GM23338 (cell line): ENCODE data around the gene MDM4. TPM values are rescaled to one million over a fixed set of nuclear protein-coding genes. Genes with fewer than 3 reads are reported as not detected.

ENCODE experiments used
- ATAC-seq: fragments of 200-7000 bp; cut with Tn5 transposase; 3 replicates; pipeline ENCODE4 v1.9.1; 2020
- DNase-seq: peaks from one replicate; pipeline ENCODE4 v3.0.0-alpha.2; 2015; ENCODE audit warnings: low spot score
- H2AFZ ChIP-seq: fragments of 200-600 bp; sonication (generic); 2 replicates; pipeline ENCODE4 v1.8.0; 2016; ENCODE audit warnings: antibody characterized with exemption, mild to moderate bottlenecking, moderate library complexity
- H3F3A ChIP-seq: fragments of 200-600 bp; sonication (generic); replicated peaks from 2 replicates; pipeline ENCODE4 v1.8.0; 2017; ENCODE audit warnings: antibody characterized with exemption, mixed run types, low read depth
- H3K27ac ChIP-seq: fragments of 200-600 bp; sonication (generic); 2 replicates; pipeline ENCODE4 v1.6.1; 2016; ENCODE audit warnings: low read depth
- H3K27me3 ChIP-seq: fragments of 200-600 bp; sonication (generic); 2 replicates; pipeline ENCODE4 v1.8.0; 2016; ENCODE audit warnings: mild to moderate bottlenecking, mixed run types, moderate library complexity; ENCODE audit not compliant: insufficient read depth
- H3K36me3 ChIP-seq: fragments of 200-600 bp; sonication (generic); 2 replicates; pipeline ENCODE4 v1.8.0; 2016; ENCODE audit warnings: mild to moderate bottlenecking; ENCODE audit not compliant: insufficient read depth
- H3K4me1 ChIP-seq: fragments of 200-600 bp; sonication (generic); 2 replicates; pipeline ENCODE4 v1.8.0; 2016; ENCODE audit warnings: mild to moderate bottlenecking, moderate library complexity; ENCODE audit not compliant: insufficient read depth
- H3K4me2 ChIP-seq: fragments of 200-600 bp; sonication (generic); 2 replicates; pipeline ENCODE4 v1.7.1; 2017; ENCODE audit warnings: mixed run types
- H3K4me3 ChIP-seq: fragments of 200-600 bp; sonication (generic); 2 replicates; pipeline ENCODE4 v1.6.1; 2016; ENCODE audit warnings: mixed run types
- H3K79me2 ChIP-seq: fragments of 200-600 bp; sonication (generic); replicated peaks from 2 replicates; pipeline ENCODE4 v1.8.0; 2017; ENCODE audit warnings: mild to moderate bottlenecking; ENCODE audit not compliant: insufficient read depth
- H3K9me2 ChIP-seq: fragments of 200-600 bp; sonication (generic); 2 replicates; pipeline ENCODE4 v1.8.0; 2017; ENCODE audit not compliant: insufficient read depth
- H4K20me1 ChIP-seq: fragments of 200-600 bp; sonication (generic); replicated peaks from 2 replicates; pipeline ENCODE4 v1.8.0; 2017; ENCODE audit warnings: mild to moderate bottlenecking; ENCODE audit not compliant: insufficient read depth
- H3K27ac Mint-ChIP-seq: 2 replicates; pipeline ENCODE4 v1.8.0; 2020; ENCODE audit warnings: inconsistent platforms, mild to moderate bottlenecking, moderate library complexity, mixed read lengths
- H3K27me3 Mint-ChIP-seq: 3 replicates; pipeline ENCODE4 v1.8.0; 2022; ENCODE audit warnings: low read depth, mild to moderate bottlenecking, moderate library complexity, mixed read lengths, inconsistent platforms; ENCODE audit not compliant: insufficient read depth, poor library complexity
- H3K36me3 Mint-ChIP-seq: 3 replicates; pipeline ENCODE4 v1.8.0; 2021; ENCODE audit warnings: low read depth, mild to moderate bottlenecking, inconsistent platforms, moderate library complexity, mixed read lengths
- H3K4me1 Mint-ChIP-seq: 3 replicates; pipeline ENCODE4 v1.8.0; 2020; ENCODE audit warnings: mild to moderate bottlenecking, inconsistent platforms, mixed read lengths
- H3K4me3 Mint-ChIP-seq: 3 replicates; pipeline ENCODE4 v1.8.0; 2021; ENCODE audit warnings: moderate library complexity, mild to moderate bottlenecking, inconsistent platforms, mixed read lengths
- H3K9me3 Mint-ChIP-seq: 3 replicates; pipeline ENCODE4 v1.8.0; 2020; ENCODE audit warnings: moderate library complexity, mild to moderate bottlenecking, inconsistent platforms, mixed read lengths
- JUNB ChIP-seq: IDR thresholded peaks from one replicate; pipeline ENCODE4 v1.6.1; 2016; ENCODE audit warnings: antibody characterized with exemption; ENCODE audit not compliant: unreplicated experiment
- REST ChIP-seq: IDR thresholded peaks from one replicate; pipeline ENCODE4 v1.6.1; 2018; ENCODE audit warnings: antibody characterized with exemption; ENCODE audit not compliant: unreplicated experiment
- ZNF462 ChIP-seq: fragments of 250-450 bp; sonication (Bioruptor Pico); IDR thresholded peaks from 2 replicates; pipeline ENCODE4 v1.5.0; 2020; ENCODE audit warnings: mild to moderate bottlenecking, moderate library complexity
- polyA plus RNA-seq: library from polyadenylated mRNA; unstranded; fragments of >200 nt; fragmentation: Nextera tagmentation; extraction: Ambion mirVana; gene quantifications from 2 replicates; pipeline ENCODE4 v1.2.1, GENCODE V29; 2016
- small RNA-seq: library from RNA; depleted of rRNA; stranded (forward); fragments of <200 nt; gene quantifications from one replicate; pipeline ENCODE3, GENCODE V24; 2014; ENCODE audit warnings: low replicate concordance
- total RNA-seq: library from RNA; depleted of rRNA; stranded (reverse); fragments of >200 nt; shearing (Covaris generic); gene quantifications from 2 replicates; pipeline ENCODE4 v1.2.3, GENCODE V29; 2014; rRNA removed

MDM4 gene
- total and polyA plus RNA-seq, 2 experiments from 2014 or later, result 24.8 to 56.1 TPM

GRCh38 chr1:204602871-204603542 lies 86.8 kb downstream of the MDM4 start (continued):
- TF ChIP-seq REST, result no peak
- TF ChIP-seq ZNF462, result no peak
- no peak for TF ChIP-seq JUNB

GRCh38 chr1:204605791-204606190 lies 89.6 kb downstream of the MDM4 start:
- peaks cover 15% of the 10 kb centered on the region for H3K4me1 ChIP-seq
- H3K9me2 ChIP-seq, result peaks cover 5% of the 10 kb centered on the region
- Mint-ChIP-seq H3K36me3 (no peaks in the 10 kb centered on the region), H3K4me1 (peaks cover 23% of the 10 kb centered on the region), H3K27me3 (peaks cover 6% of the 10 kb centered on the region), H3K27ac (no peak overlapping the region), H3K9me3 (no peaks in the 10 kb centered on the region), H3K4me3 (no peak overlapping the region)
- H3F3A ChIP-seq, result no peaks in the 10 kb centered on the region
- TF ChIP-seq JUNB, result no peak
- H3K4me2 ChIP-seq, result no peak overlapping the region
- no peaks in the 10 kb centered on the region for H4K20me1 ChIP-seq
- DNase-seq, result no peak
- no peak overlapping the region for H3K27ac ChIP-seq
- H3K79me2 ChIP-seq, result no peaks in the 10 kb centered on the region
- H3K27me3 ChIP-seq, result no peaks in the 10 kb centered on the region
- ATAC-seq, result no peak
- H3K36me3 ChIP-seq, result no peaks in the 10 kb centered on the region
- H2AFZ ChIP-seq, result peak overlapping the region; percentile 47; the same call in 1 of the 2 replicates
- no peak overlapping the region for H3K4me3 ChIP-seq

Small RNA genes within 50 kb of the gene (small RNA-seq; reads per million reads assigned to genes)
- 21.3 reads per million, percentile 98 among the genes with 10 or more reads in this experiment for gene RNA5SP74

Other genes starting within 250 kb of the MDM4 start
- 4.3 and 6.2 TPM in 2 replicates for gene PLEKHA6, start 156.5 kb upstream of the MDM4 start, total RNA-seq
- 2.5 and 2.8 TPM in 2 replicates for gene PLEKHA6, start 156.5 kb upstream of the MDM4 start, polyA plus RNA-seq
- 58.4 and 64.3 TPM in 2 replicates for gene PPP1R15B, start 104.6 kb upstream of the MDM4 start, total RNA-seq
- gene PPP1R15B, start 104.6 kb upstream of the MDM4 start, polyA plus RNA-seq, result 16.3 and 17.3 TPM in 2 replicates
- gene PIK3C2B, start 21.6 kb upstream of the MDM4 start, total RNA-seq, result 17.4 and 19.0 TPM in 2 replicates
- gene PIK3C2B, start 21.6 kb upstream of the MDM4 start, polyA plus RNA-seq, result 4.8 TPM in 2 replicates
- gene LRRN2, start 169.3 kb downstream of the MDM4 start, total RNA-seq, result 2.0 and 2.6 TPM in 2 replicates
- 0.74 and 0.78 TPM in 2 replicates for gene LRRN2, start 169.3 kb downstream of the MDM4 start, polyA plus RNA-seq